ENCODE results near the gene EIF1.
"Not testable (repeated sequence)": the region's sequence is repeated elsewhere in the genome, so short reads cannot be mapped to it uniquely, and the experiment has no call there.

The EIF1 gene

GRCh38 chr17:41688641-41689496 is at the start of gene EIF1:
Gene EIF1 (plus strand): TSS chr17:41688885. CDS start chr17:41689039, 154 bp downstream.
- DNase-seq (ENCODE audit: low read depth, low spot score) = peak; percentile 100

DNA sequence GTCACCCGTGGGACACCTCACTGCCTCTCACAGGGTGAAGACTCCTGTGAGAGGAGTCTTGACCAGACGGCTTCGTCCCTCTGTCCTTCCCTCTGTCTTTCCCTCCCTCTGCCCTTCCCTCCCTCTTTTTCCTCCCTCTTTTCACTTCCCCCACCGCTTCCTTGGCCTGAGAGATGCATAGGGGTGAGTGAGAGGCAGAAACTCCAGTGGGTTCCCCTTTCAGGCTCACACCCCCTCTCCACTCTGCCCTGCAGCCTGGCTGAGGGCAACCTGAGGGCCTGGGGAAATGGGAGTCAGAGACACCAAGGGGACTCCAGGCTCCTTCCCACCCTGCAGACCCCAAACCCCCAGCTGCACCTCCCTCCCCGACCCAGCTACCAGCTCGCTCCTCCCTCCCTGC is 49.7 kb upstream of the EIF1 start:
- DNase-seq (ENCODE audit: low read depth, low spot score) = no peak

GRCh38 chr17:41639492-41640473 is 48.9 kb upstream of the EIF1 start:
- DNase-seq (ENCODE audit: low read depth, low spot score) = no peak

DNA sequence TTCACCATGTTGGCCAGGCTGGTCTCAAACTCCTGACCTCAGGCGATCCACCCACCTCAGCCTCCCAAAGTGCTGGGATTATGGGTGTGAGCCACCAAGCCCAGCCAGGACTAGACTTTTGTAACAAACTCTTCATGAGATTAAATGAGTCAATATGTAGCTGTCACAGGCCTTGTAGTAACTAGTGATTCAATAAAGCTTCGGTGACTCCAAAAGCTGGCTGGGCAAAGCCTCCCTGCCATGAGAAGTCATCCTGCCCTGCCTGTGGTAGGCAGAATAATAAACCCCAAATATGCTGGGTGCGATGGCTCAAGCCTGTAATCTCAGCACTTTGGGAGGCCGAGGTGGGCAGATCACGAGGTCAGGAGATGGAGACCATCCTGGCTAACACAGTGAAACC is 48.1 kb upstream of the EIF1 start:
- not testable (repeated sequence) for DNase-seq (ENCODE audit: low read depth, low spot score)

GRCh38 chr17:41642252-41643156 is 46.2 kb upstream of the EIF1 start:
- DNase-seq (ENCODE audit: low read depth, low spot score) = no peak

DNA sequence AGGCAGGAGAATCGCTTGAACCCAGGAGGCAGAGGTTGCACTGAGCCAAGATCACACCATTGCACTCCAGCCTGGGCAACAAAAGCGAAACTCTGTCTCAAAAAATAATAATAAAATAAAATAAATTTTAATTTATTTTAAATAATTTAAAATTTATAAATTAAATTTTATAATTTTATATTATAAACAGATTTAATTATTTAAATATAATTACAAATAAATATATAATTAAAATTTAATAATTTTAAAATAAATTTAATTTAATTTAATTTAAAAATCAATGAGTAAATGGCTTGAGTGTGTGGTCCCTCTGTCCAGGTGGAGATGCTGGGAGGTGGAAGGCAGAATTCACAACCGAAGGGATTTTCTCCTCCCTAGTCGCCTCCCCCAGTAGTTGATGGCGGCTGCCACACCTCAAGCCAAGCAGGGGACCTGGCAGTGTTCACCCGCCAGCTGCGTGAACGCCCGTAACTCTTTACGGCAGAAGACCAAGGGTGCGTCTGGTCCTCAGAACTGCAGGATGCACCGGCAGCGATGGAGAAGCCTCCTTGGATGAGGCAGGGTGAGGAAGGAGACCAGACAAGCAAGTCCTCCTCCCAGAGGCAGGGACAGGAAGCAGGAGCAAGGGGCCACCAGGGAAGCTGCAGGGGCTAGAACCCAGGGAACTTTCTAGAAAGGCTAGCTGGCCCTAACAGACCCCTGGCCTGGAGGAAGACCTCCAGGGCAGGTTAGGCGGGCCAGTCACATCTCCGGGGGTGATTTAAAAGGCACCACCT is 41.5 kb upstream of the EIF1 start:
- DNase-seq (ENCODE audit: low read depth, low spot score) = no peak

GRCh38 chr17:41647940-41648410 is 40.7 kb upstream of the EIF1 start:
- DNase-seq (ENCODE audit: low read depth, low spot score) = no peak

DNA sequence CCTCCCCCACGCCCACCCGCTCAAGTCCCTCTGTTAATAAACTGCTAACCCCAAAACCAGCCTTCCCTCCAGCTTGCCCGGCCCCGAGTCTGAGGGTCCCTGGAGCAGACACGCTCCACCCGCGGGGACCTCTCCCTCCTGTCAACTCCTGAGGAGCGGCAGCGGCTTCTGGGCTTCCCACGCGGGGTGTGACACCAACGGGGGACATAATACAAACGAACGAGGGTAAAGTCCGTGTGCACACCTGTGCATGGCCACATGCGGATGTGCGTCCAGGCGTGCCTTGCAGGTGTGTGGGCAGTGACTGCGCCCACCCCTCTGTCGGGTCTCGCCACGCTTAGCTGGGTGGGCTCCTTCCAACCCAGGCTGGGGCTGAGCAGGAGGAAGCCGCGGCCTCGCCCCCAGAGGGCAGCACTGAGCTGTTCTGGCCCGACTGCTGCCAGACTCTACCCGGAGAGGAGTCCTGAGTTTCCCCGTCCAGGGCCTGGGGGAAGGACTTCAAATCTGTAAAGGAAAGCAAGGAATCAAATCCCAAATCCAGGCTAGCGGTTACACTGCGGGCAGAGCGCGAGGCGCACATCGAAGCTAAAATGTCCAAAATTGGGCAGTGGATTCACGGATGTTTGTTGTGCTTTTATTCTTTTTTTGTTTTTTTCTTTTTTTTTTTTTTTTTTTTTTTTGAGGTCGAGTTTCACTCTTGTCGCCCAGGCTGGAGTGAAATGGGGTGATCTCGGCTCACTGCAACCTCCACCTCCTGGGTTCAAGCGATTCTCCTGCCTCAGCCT is 40.1 kb upstream of the EIF1 start:
- peak; percentile 57 for DNase-seq (ENCODE audit: low read depth, low spot score)

- DNase-seq (ENCODE audit: low read depth, low spot score) = no peak
Observed at GRCh38 chr17:41649923-41650519, 38.7 kb upstream of the EIF1 start.

GRCh38 chr17:41650794-41651624 is 37.7 kb upstream of the EIF1 start:
- DNase-seq (ENCODE audit: low read depth, low spot score) = no peak

GRCh38 chr17:41651625-41652460 is 36.8 kb upstream of the EIF1 start:
- DNase-seq (ENCODE audit: low read depth, low spot score) = no peak

DNA sequence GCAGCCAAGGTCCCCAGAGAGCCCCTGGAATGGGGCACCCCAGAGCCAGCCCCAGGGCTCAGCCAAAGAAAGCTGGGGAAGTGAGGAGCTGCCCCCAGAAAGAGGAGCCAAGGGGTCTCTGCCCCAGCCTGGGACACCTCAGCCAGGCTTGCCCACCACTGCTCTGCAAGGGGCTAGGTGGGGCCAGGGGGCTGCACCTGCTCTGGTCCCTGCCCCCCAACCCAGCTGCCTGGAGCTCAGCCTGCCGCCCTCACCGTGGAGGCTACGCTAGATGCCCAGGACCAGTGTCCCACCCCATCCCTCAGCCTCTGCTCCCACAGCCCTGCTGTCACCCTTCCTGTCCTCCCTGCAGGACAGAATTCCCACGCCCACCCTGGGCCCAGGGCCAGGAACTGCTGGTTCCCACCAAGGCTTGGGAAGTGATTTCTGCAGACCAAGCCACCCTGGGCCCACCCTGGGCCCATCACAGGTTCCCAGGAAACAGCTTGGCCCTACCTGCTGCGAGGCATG is 36.2 kb upstream of the EIF1 start:
- no peak for DNase-seq (ENCODE audit: low read depth, low spot score)

DNA sequence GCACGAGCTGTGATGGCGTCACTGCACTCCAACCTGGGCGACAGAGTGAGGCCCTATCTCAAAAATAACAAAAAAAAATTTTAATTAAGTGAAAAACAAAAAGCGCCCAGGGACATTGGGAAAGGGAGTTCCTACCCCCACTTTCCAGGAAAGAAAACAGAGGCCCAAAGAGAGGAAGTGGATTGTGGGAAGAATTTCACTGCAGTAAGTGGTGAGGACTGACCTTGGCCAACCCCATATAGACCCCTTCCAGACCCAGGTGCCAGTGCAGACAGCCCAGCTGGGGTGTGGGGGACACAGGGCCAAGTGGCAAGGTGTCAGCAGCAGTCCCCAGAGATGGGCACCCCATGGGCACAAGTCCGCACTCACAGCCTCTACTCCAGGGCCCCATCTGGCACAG is 35.3 kb upstream of the EIF1 start:
- no peak for DNase-seq (ENCODE audit: low read depth, low spot score)

DNA sequence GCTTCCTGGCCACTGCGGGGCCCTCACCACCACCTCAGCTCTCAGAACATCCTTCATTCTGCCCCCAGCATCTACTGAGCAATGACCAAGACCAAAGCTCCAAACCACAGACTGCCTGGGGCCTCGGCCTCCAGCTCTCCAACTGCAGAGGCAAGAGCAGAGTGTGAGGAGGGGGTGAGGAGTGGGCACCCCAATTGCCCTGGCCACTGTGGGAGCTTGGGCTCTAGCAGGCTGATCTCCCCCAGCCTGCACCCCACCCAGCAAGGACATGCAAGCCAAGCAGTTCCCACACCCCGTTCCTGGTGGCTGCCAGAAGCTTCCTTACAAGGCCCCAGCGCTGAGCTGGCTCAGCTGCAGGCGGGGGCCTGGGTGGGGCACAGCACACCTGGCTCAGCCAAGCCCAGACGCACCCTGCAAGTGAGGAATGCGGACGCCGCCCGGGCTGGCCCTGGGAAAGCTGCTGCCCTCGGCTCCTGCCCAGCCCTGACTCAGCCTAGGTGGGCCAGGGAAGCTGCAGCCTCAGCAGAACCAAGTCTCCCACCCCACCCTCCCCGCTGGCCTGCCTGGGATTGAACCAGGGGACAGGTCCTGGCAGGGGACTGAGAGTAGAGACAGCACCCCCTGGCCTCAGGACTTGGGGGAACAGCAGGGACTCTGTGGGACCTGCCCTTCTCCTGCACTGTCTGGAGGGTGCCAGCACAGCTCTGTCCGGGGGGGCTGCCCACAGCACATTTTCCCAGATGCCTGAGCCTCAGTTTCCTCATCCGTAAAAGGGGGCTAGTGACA is 34.6 kb upstream of the EIF1 start:
- no peak for DNase-seq (ENCODE audit: low read depth, low spot score)

- DNase-seq (ENCODE audit: low read depth, low spot score) = no peak
Observed at GRCh38 chr17:41654678-41655607, 33.7 kb upstream of the EIF1 start.
